K562 (cell line): ENCODE results near the gene KCNJ13. TPM values are rescaled to one million over a fixed set of nuclear protein-coding genes. Genes with fewer than 3 reads are reported as not detected.

Experiments used
- ATAC-seq: fragments of 200-7000 bp; cut with Tn5 transposase; 3 replicates; pipeline ENCODE4 v1.9.1; 2020; ENCODE audit warnings: moderate library complexity
- BruUV-seq: library from RNA; stranded (reverse); fragments of 400-500 nt; replicated peaks from 2 replicates; lab custom pipeline; 2021; lab: Mats Ljungman, UMichigan
- CTCF ChIA-PET: fragments of 300-600 bp; formaldehyde crosslinking; extraction: SDS; loops from one replicate; lab custom pipeline; 2021; ENCODE audit warnings: low intra/inter-chr PET ratio; lab: Yijun Ruan, JAX
- POLR2A ChIA-PET: fragments of 300-600, 350-650 bp; sonication (Branson Sonifier 250); formaldehyde crosslinking; extraction: SDS; loops from one replicate; lab custom pipeline; 2021; ENCODE audit warnings: antibody characterized with exemption, inconsistent platforms; lab: Yijun Ruan, JAX
- DNase-seq, 4 experiments: peaks; one replicate each; pipeline versions ENCODE4 v3.0.0 to v3.0.0-alpha.2; 2011 to 2018; ENCODE audit warnings: low spot score in 3 of 4, mixed read lengths in 3 of 4; ENCODE audit errors: extremely low read depth in 1 of 4
- FAIRE-seq: peaks from 2 replicates; lab custom pipeline; 2011; peaks lifted over from hg19 to GRCh38; lab: Jason Lieb, UNC
- H2AFZ ChIP-seq: 2 replicates; pipeline ENCODE4 v1.6.0; 2011; ENCODE audit warnings: low read depth, low read length, control low read depth, inconsistent platforms
- H3K27ac ChIP-seq: fragments of 200-600 bp; 3 replicates; pipeline ENCODE4 v1.8.0; 2011; ENCODE audit warnings: low read depth, mild to moderate bottlenecking, control low read depth, inconsistent platforms, low read length, moderate library complexity, mixed read lengths; ENCODE audit errors: extremely low read depth
- H3K27me3 ChIP-seq, 2 experiments: fragments of 300-600 bp in 1 of 2; 2 replicates in 1 of 2; 3 replicates in 1 of 2; pipeline versions ENCODE4 v1.6.0 to v1.8.0; 2011; ENCODE audit warnings: inconsistent platforms in 2 of 2, low read length in 2 of 2, mild to moderate bottlenecking in 1 of 2, mixed read lengths in 1 of 2, moderate library complexity in 1 of 2; ENCODE audit not compliant: control insufficient read depth in 2 of 2, insufficient read depth in 2 of 2
- H3K36me3 ChIP-seq: fragments of 300-600 bp; 3 replicates; pipeline ENCODE4 v1.8.0; 2011; ENCODE audit warnings: mild to moderate bottlenecking, low read length, inconsistent platforms; ENCODE audit not compliant: control insufficient read depth, insufficient read depth
- H3K4me1 ChIP-seq, 2 experiments: fragments of 200-600 bp in 1 of 2; replicated peaks in 1 of 2; 2 replicates in 1 of 2; 3 replicates in 1 of 2; pipeline versions ENCODE4 v1.5.1 to v1.8.0; 2011; ENCODE audit warnings: inconsistent platforms in 2 of 2, low read length in 2 of 2, mild to moderate bottlenecking in 1 of 2, mixed read lengths in 1 of 2, moderate library complexity in 1 of 2; ENCODE audit not compliant: control insufficient read depth in 2 of 2, insufficient read depth in 2 of 2
- H3K4me2 ChIP-seq: 2 replicates; pipeline ENCODE4 v1.6.1; 2011; ENCODE audit warnings: low read length, control low read depth, inconsistent platforms, mixed read lengths; ENCODE audit not compliant: insufficient read depth
- H3K4me3 ChIP-seq: fragments of 200-600 bp; sonication (generic), shearing (Covaris generic); 2 replicates; pipeline ENCODE4 v1.5.1; 2016; ENCODE audit warnings: control low read depth, inconsistent platforms
- H3K79me2 ChIP-seq: fragments of 200-600 bp; 3 replicates; pipeline ENCODE4 v1.8.0; 2011; ENCODE audit warnings: low read length, inconsistent platforms; ENCODE audit not compliant: control insufficient read depth, insufficient read depth
- H3K9ac ChIP-seq, 2 experiments: 2 replicates each; pipeline versions ENCODE4 v1.6.0 to v1.6.1; 2011; ENCODE audit warnings: low read depth in 2 of 2, low read length in 2 of 2, control low read depth in 1 of 2, inconsistent platforms in 1 of 2, mild to moderate bottlenecking in 1 of 2, mixed read lengths in 1 of 2; ENCODE audit not compliant: insufficient read depth in 1 of 2
- H3K9me1 ChIP-seq: one replicate; pipeline ENCODE4 v1.6.0; 2011; ENCODE audit warnings: inconsistent platforms, mild to moderate bottlenecking, low read length, moderate library complexity; ENCODE audit not compliant: control insufficient read depth, insufficient read depth
- H3K9me3 ChIP-seq: replicated peaks from 2 replicates; pipeline ENCODE4 v1.5.1; 2011; ENCODE audit warnings: low read depth, low read length, inconsistent platforms; ENCODE audit not compliant: control insufficient read depth, insufficient read depth
- H4K20me1 ChIP-seq: replicated peaks from 2 replicates; pipeline ENCODE4 v1.6.1; 2011; ENCODE audit warnings: low read length, inconsistent platforms, mixed read lengths; ENCODE audit not compliant: control insufficient read depth, insufficient read depth
- BRD9 ChIP-seq: fragments of 450-650 bp; IDR thresholded peaks from 2 replicates; pipeline ENCODE4 v1.6.1; 2018; ENCODE audit warnings: low read depth; ENCODE audit not compliant: partially characterized antibody
- CCAR2 ChIP-seq: fragments of 200-400 bp; formaldehyde crosslinking; IDR thresholded peaks from 2 replicates; pipeline ENCODE4 v1.6.1; 2017; ENCODE audit warnings: mild to moderate bottlenecking, low read depth, low read length
- CREM ChIP-seq: IDR thresholded peaks from 2 replicates; pipeline ENCODE4 v1.6.1; 2014; ENCODE audit warnings: antibody characterized with exemption, low read depth
- DDX20 ChIP-seq: fragments of 450-650 bp; IDR thresholded peaks from 2 replicates; pipeline ENCODE4 v1.6.1; 2016; ENCODE audit warnings: missing genetic modification characterization, low read depth, mild to moderate bottlenecking, missing compliant biosample characterization, moderate library complexity
- E2F6 ChIP-seq, 2 experiments: IDR thresholded peaks; 2 replicates each; pipeline ENCODE4 v1.6.1; 2011; ENCODE audit warnings: borderline replicate concordance in 1 of 2, control low read depth in 1 of 2, low read depth in 1 of 2, low read length in 1 of 2, mild to moderate bottlenecking in 1 of 2, mixed read lengths in 1 of 2, moderate library complexity in 1 of 2; ENCODE audit not compliant: insufficient read depth in 1 of 2, insufficient read length in 1 of 2, poor library complexity in 1 of 2, severe bottlenecking in 1 of 2; ENCODE audit errors: extremely low read depth in 1 of 2
- FOXK1 ChIP-seq: sonication (generic); formaldehyde crosslinking; IDR thresholded peaks from 2 replicates; pipeline ENCODE4 v1.8.0; 2022; ENCODE audit warnings: missing genetic modification reagents, mild to moderate bottlenecking, borderline replicate concordance
- KDM4B ChIP-seq, 2 experiments: fragments of 450-650 bp in 1 of 2; sonication (generic) in 1 of 2; IDR thresholded peaks; 2 replicates each; pipeline ENCODE4 v1.6.1; 2016 to 2017; ENCODE audit warnings: borderline replicate concordance in 2 of 2, antibody characterized with exemption in 1 of 2, low read depth in 1 of 2, mild to moderate bottlenecking in 1 of 2
- MIER1 ChIP-seq: fragments of 450-650 bp; IDR thresholded peaks from 2 replicates; pipeline ENCODE4 v1.6.1; 2016; ENCODE audit warnings: antibody characterized with exemption, mild to moderate bottlenecking, low read depth
- NEUROD1 ChIP-seq: fragments of 150-350 bp; IDR thresholded peaks from 2 replicates; pipeline ENCODE4 v1.6.1; 2014; ENCODE audit warnings: borderline replicate concordance, low read length, low read depth; ENCODE audit not compliant: partially characterized antibody
- PCBP2 ChIP-seq: fragments of 200-400 bp; formaldehyde crosslinking; IDR thresholded peaks from 2 replicates; pipeline ENCODE4 v1.6.1; 2018; ENCODE audit warnings: low read length, low read depth, mild to moderate bottlenecking, moderate library complexity; ENCODE audit not compliant: poor library complexity, severe bottlenecking
- SAP30 ChIP-seq: fragments of 200-600 bp; sonication (generic); IDR thresholded peaks from 2 replicates; pipeline ENCODE4 v1.6.1; 2012; ENCODE audit warnings: borderline replicate concordance, low read depth, mild to moderate bottlenecking, moderate library complexity, low read length, control low read depth, inconsistent platforms; ENCODE audit not compliant: insufficient read depth, poor library complexity, severe bottlenecking
- SMARCC2 ChIP-seq: fragments of 450-650 bp; IDR thresholded peaks from 2 replicates; pipeline ENCODE4 v1.6.1; 2017; ENCODE audit warnings: antibody characterized with exemption, moderate library complexity, mild to moderate bottlenecking, low read depth
- THAP7 ChIP-seq: fragments of 250-450 bp; sonication (Bioruptor Pico); IDR thresholded peaks from 2 replicates; pipeline ENCODE4 v1.5.0; 2021
- XRCC5 ChIP-seq: fragments of 200-400 bp; formaldehyde crosslinking; IDR thresholded peaks from 2 replicates; pipeline ENCODE4 v1.6.1; 2017; ENCODE audit warnings: low read depth, mild to moderate bottlenecking, low read length
- ZBTB1 ChIP-seq: sonication (generic); formaldehyde crosslinking; IDR thresholded peaks from 2 replicates; pipeline ENCODE4 v1.8.1; 2023; ENCODE audit warnings: missing genetic modification reagents, low read depth, mild to moderate bottlenecking, borderline replicate concordance
- ZFP30 ChIP-seq: fragments of 250-450 bp; sonication (Bioruptor Pico); IDR thresholded peaks from 2 replicates; pipeline ENCODE4 v1.8.0; 2022; ENCODE audit warnings: moderate library complexity, mild to moderate bottlenecking, inconsistent platforms, borderline replicate concordance
- WGBS: fragments of 100-300 bp; shearing (Covaris generic); methylation state at CpG from one replicate; pipeline ENCODE4 v1.1.6; 2016; ENCODE audit warnings: low coverage, mixed read lengths; ENCODE audit not compliant: insufficient coverage; ENCODE audit errors: missing lambda C conversion rate; 5-methylcytosine and 5-hydroxymethylcytosine counted together
- in situ Hi-C: fragments of 300-500 bp; cut with MboI; formaldehyde crosslinking; loops from 4 replicates; pipeline ENCODE4 v1.15.0; 2018; ENCODE audit warnings: inconsistent platforms, mixed read lengths
- intact Hi-C: fragments of 100-400 bp; cut with micrococcal nuclease; formaldehyde crosslinking; loops from 2 replicates; pipeline ENCODE4 v1.14.2; 2022
- polyA plus RNA-seq, 8 experiments: library from polyadenylated mRNA; depleted of rRNA in 4 of 8; stranded (reverse) in 5 of 8; unstranded in 3 of 8; fragments of >200 nt; fragmentation: Nextera tagmentation in 2 of 8; fragmentation: Illumina TruSeq in 1 of 8; extraction: Ambion mirVana in 2 of 8; extraction: Trizol in 1 of 8; gene quantifications; 2 replicates each; pipeline versions ENCODE4 v1.2.1 to v1.2.3, GENCODE V29; 2011 to 2014; ENCODE audit warnings: inconsistent platforms in 1 of 8, missing spikeins in 1 of 8
- total RNA-seq, 7 experiments: library from RNA; depleted of rRNA in 6 of 7; stranded (reverse); fragments of >200 nt in 6 of 7; fragmentation: Illumina TruSeq in 2 of 7; extraction: Trizol in 2 of 7; gene quantifications; 2 replicates each; pipeline versions ENCODE4 v1.2.1 to v1.2.3, GENCODE V29; 2011 to 2021; ENCODE audit warnings: low replicate concordance in 1 of 7

Gene KCNJ13
- total and polyA plus RNA-seq, 9 of the 15 experiments (the other 6 are each of a cell fraction or from before 2014, with no cell fraction given): 0.45 TPM; not detected in 8

DNA sequence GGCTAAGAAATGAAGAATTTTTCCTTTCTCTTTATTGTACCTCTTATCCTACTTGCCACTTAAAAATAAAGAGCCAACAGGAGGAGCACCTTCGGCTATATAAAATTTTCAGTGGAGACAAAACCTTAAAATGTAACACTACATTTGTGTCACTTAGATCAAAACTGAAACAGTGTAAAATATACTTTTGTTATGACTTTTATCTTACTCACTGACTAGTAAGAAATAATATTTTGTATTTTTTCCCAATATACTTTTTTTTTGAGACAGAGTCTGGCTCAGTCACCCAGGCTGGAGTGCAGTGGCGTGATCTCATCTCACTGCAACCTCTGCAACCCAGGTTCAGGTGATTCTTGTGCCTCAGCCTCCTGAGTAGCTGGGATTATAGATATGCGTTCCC is 28.3 kb downstream of the KCNJ13 start (continued):
- no peak for TF ChIP-seq SAP30
- TF ChIP-seq KDM4B (IDR thresholded peaks at IDR 0.05; ENCODE audit: borderline replicate concordance in 2 of 2, low read depth in 1 of 2): no peak
- no peak for TF ChIP-seq MIER1
- TF ChIP-seq CREM: no peak
- TF ChIP-seq, all 486 proteins: peak for 0

DNA sequence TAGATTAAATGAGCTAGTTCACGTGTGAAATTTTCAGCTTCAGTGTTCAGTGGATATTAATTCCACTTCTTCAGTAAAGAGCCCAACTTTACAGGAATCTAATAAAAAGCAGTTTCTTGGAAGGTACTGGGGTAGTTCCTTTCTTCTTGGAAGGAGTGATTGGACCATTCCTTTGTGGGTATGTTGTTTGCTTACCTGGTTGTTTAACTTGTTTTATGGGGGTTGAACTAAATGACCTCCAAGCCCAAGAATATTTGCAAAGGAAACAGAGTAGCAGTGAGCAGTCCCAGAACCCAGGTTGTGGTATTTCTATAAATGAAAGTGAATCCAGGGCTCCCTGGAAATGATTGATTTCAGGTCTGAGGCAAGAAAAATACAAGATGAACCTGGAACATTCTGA is 31.4 kb downstream of the KCNJ13 start:
- in situ Hi-C loops: no loop called here
- no peaks in the 10 kb centered on the region for H3K79me2 ChIP-seq
- no peaks in the 10 kb centered on the region; the same call in 1 of the 2 replicates for H3K9me3 ChIP-seq
- no peak overlapping the region for H3K27ac ChIP-seq
- no peak overlapping the region for H2AFZ ChIP-seq
- BruUV-seq: no TSS peak
- peaks cover 49% of the 10 kb centered on the region for H3K36me3 ChIP-seq
- WGBS: 42% methylated on average over 1 of the region's 1 CpG
- DNase-seq: no peak
- H3K9ac ChIP-seq: no peak overlapping the region
- H3K27me3 ChIP-seq: no peaks in the 10 kb centered on the region
- no peaks in the 10 kb centered on the region for H4K20me1 ChIP-seq
- POLR2A ChIA-PET: interaction anchor here (1.0 kb wide), 1 partner anchor 142 kb away, joined by 3 read pairs; no protein-coding TSS in a partner anchor
- intact Hi-C loops: no loop called here
- no peaks in the 10 kb centered on the region for H3K4me1 ChIP-seq
- FAIRE-seq: no peak
- H3K4me3 ChIP-seq: no peak overlapping the region
- H3K9me1 ChIP-seq: no peaks in the 10 kb centered on the region
- TF ChIP-seq FOXK1 (CRISPR knock-in tag) (no peak), ZFP30 (no peak), XRCC5 (no peak), THAP7 (CRISPR knock-in tag) (no peak), E2F6 (IDR thresholded peaks at IDR 0.05; ENCODE audit: borderline replicate concordance in 1 of 2, extremely low read depth in 1 of 2, insufficient read depth in 1 of 2, insufficient read length in 1 of 2, low read depth in 1 of 2, low read length in 1 of 2, poor library complexity in 1 of 2, severe bottlenecking in 1 of 2) (no peak), ZBTB1 (no peak), BRD9 (no peak), DDX20 (no peak), PCBP2 (no peak), SMARCC2 (no peak), CCAR2 (no peak), NEUROD1 (no peak)
- H3K4me2 ChIP-seq: no peak overlapping the region
- ATAC-seq: no peak
- CTCF ChIA-PET: no interaction called here
